Mesenchymal stem cell (in vitro differentiated cells and primary cell): ENCODE data around the gene ZBTB7C.

Experiments
- DNase-seq: peaks from one replicate; pipeline ENCODE4 v3.0.0-alpha.2; 2013
- H2AFZ ChIP-seq: one replicate; pipeline ENCODE4 v1.6.1; 2013; ENCODE audit warnings: low read depth, mild to moderate bottlenecking, control low read depth, inconsistent platforms, low read length, moderate library complexity
- H2AK5ac ChIP-seq: 2 replicates; pipeline ENCODE4 v1.6.1; 2013; ENCODE audit warnings: low read length, moderate library complexity, mild to moderate bottlenecking, inconsistent platforms; ENCODE audit not compliant: severe bottlenecking
- H2BK120ac ChIP-seq: one replicate; pipeline ENCODE4 v1.6.1; 2013; ENCODE audit warnings: low read depth, mild to moderate bottlenecking, inconsistent platforms, low read length, moderate library complexity
- H2BK12ac ChIP-seq, 2 experiments: one replicate each; pipeline ENCODE4 v1.6.1; 2013; ENCODE audit warnings: inconsistent platforms in 2 of 2, low read length in 2 of 2, mild to moderate bottlenecking in 2 of 2, moderate library complexity in 2 of 2, control low read depth in 1 of 2
- H2BK15ac ChIP-seq: one replicate; pipeline ENCODE4 v1.6.1; 2013; ENCODE audit warnings: mild to moderate bottlenecking, low read depth, inconsistent platforms; ENCODE audit not compliant: poor library complexity, severe bottlenecking
- H2BK5ac ChIP-seq: 2 replicates; pipeline ENCODE4 v1.6.1; 2013; ENCODE audit warnings: low read depth, mild to moderate bottlenecking, low read length, control low read depth, inconsistent platforms; ENCODE audit not compliant: poor library complexity, severe bottlenecking
- H3K14ac ChIP-seq, 2 experiments: one replicate each; pipeline ENCODE4 v1.6.1; 2013; ENCODE audit warnings: inconsistent platforms in 2 of 2, low read length in 2 of 2, control low read depth in 1 of 2, mild to moderate bottlenecking in 1 of 2, moderate library complexity in 1 of 2
- H3K18ac ChIP-seq, 2 experiments: one replicate each; pipeline ENCODE4 v1.6.1; 2013; ENCODE audit warnings: inconsistent platforms in 2 of 2, low read length in 2 of 2, control low read depth in 1 of 2, low read depth in 1 of 2, mild to moderate bottlenecking in 1 of 2
- H3K23ac ChIP-seq, 2 experiments: one replicate each; pipeline ENCODE4 v1.6.1; 2013; ENCODE audit warnings: inconsistent platforms in 2 of 2, low read length in 2 of 2, mild to moderate bottlenecking in 2 of 2, moderate library complexity in 2 of 2, control low read depth in 1 of 2
- H3K27ac ChIP-seq: 2 replicates; pipeline ENCODE4 v1.5.1; 2013; ENCODE audit warnings: mild to moderate bottlenecking, moderate library complexity, low read length, control low read depth, inconsistent platforms; ENCODE audit not compliant: poor library complexity, severe bottlenecking
- H3K27me3 ChIP-seq, 2 experiments: 2 replicates each; pipeline versions ENCODE4 v1.6.1 to v1.7.0; 2013; ENCODE audit warnings: low read length in 2 of 2, mild to moderate bottlenecking in 2 of 2, moderate library complexity in 2 of 2, control low read depth in 1 of 2, inconsistent platforms in 1 of 2; ENCODE audit not compliant: control insufficient read depth in 1 of 2, insufficient read depth in 1 of 2
- H3K36me3 ChIP-seq, 2 experiments: 2 replicates each; pipeline versions ENCODE4 v1.6.1 to v1.7.0; 2013; ENCODE audit warnings: low read length in 2 of 2, control low read depth in 1 of 2, inconsistent platforms in 1 of 2, low read depth in 1 of 2, mild to moderate bottlenecking in 1 of 2; ENCODE audit not compliant: insufficient read depth in 2 of 2, control insufficient read depth in 1 of 2
- H3K4ac ChIP-seq, 2 experiments: one replicate each; pipeline ENCODE4 v1.6.1; 2013; ENCODE audit warnings: inconsistent platforms in 2 of 2, low read length in 2 of 2, mild to moderate bottlenecking in 2 of 2, moderate library complexity in 2 of 2, control low read depth in 1 of 2, low read depth in 1 of 2
- H3K4me1 ChIP-seq: 2 replicates; pipeline ENCODE4 v1.6.1; 2013; ENCODE audit warnings: low read depth, low read length, control low read depth; ENCODE audit not compliant: control insufficient read depth, insufficient read depth
- H3K4me2 ChIP-seq: 2 replicates; pipeline ENCODE4 v1.6.1; 2013; ENCODE audit warnings: low read length, mild to moderate bottlenecking, inconsistent platforms; ENCODE audit not compliant: poor library complexity, severe bottlenecking
- H3K4me3 ChIP-seq, 2 experiments: 2 replicates each; pipeline versions ENCODE4 v1.5.1 to v1.7.0; 2013; ENCODE audit warnings: low read length in 2 of 2, mild to moderate bottlenecking in 2 of 2, control low read depth in 1 of 2, low read depth in 1 of 2; ENCODE audit not compliant: insufficient read depth in 1 of 2
- H3K79me1 ChIP-seq: replicated peaks from 2 replicates; pipeline ENCODE4 v1.6.1; 2013; ENCODE audit warnings: mild to moderate bottlenecking, control low read depth, low read length, inconsistent platforms; ENCODE audit not compliant: poor library complexity, severe bottlenecking
- H3K9ac ChIP-seq: 2 replicates; pipeline ENCODE4 v1.7.0; 2013; ENCODE audit warnings: mild to moderate bottlenecking, low read length, moderate library complexity
- H3K9me3 ChIP-seq: 2 replicates; pipeline ENCODE4 v1.7.0; 2013; ENCODE audit warnings: mild to moderate bottlenecking, low read length; ENCODE audit not compliant: control insufficient read depth
- H4K8ac ChIP-seq: one replicate; pipeline ENCODE4 v1.6.1; 2013; ENCODE audit warnings: inconsistent platforms, mild to moderate bottlenecking, low read length, moderate library complexity
- H4K91ac ChIP-seq: one replicate; pipeline ENCODE4 v1.6.1; 2013; ENCODE audit warnings: mild to moderate bottlenecking, low read length, inconsistent platforms
- WGBS: methylation state at CpG from one replicate; pipeline ENCODE4 v1.1.7; 2013; ENCODE audit warnings: mixed read lengths; 5-methylcytosine and 5-hydroxymethylcytosine counted together

The ZBTB7C gene

DNA sequence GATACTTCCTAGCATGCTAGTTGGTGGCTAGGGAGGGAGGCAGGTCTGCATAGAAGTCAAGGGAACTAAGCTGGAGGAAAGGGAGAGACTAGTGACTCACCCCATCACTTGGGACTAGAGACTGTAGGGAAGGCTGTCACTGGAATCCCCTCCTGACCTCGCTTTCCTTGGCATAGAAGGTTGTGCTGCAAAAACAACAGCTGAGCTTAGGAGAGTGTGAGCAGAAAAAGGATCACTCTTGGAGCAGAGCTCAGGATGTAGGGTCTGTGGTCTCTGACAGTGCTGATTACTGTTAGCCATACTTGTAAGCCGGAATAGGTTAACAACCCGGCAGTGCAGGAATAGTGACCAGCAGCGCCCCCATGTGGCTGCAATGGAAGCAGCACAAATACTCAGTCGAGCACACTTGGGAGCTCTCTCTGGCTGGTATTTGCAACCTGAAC lies 411.8 kb downstream of the ZBTB7C start:
- H3K18ac ChIP-seq, result no peak overlapping the region
- H3K14ac ChIP-seq, result no peak overlapping the region
- no peaks in the 10 kb centered on the region for H3K79me1 ChIP-seq
- H3K9me3 ChIP-seq, result no peaks in the 10 kb centered on the region
- no peak overlapping the region for H3K4me2 ChIP-seq
- no peak overlapping the region for H3K27ac ChIP-seq
- H3K9ac ChIP-seq, result no peak overlapping the region
- H3K4me1 ChIP-seq, result no peaks in the 10 kb centered on the region
- no peak overlapping the region for H2BK15ac ChIP-seq
- WGBS, result 48% methylated on average over 5 of the region's 5 CpGs
- H2AK5ac ChIP-seq, result no peak overlapping the region
- no peak overlapping the region for H2BK5ac ChIP-seq
- H4K91ac ChIP-seq, result no peak overlapping the region
- DNase-seq, result no peak
- H3K4me3 ChIP-seq, result no peak overlapping the region
- no peak overlapping the region for H3K23ac ChIP-seq
- H2AFZ ChIP-seq, result no peak overlapping the region
- no peak overlapping the region for H2BK12ac ChIP-seq
- no peak overlapping the region for H2BK120ac ChIP-seq
- H3K4ac ChIP-seq, result no peak overlapping the region
- H4K8ac ChIP-seq, result no peak overlapping the region
- H3K36me3 ChIP-seq, result no peaks in the 10 kb centered on the region
- peaks cover 0 to 3% of the 10 kb centered on the region in 2 experiments for H3K27me3 ChIP-seq

DNA sequence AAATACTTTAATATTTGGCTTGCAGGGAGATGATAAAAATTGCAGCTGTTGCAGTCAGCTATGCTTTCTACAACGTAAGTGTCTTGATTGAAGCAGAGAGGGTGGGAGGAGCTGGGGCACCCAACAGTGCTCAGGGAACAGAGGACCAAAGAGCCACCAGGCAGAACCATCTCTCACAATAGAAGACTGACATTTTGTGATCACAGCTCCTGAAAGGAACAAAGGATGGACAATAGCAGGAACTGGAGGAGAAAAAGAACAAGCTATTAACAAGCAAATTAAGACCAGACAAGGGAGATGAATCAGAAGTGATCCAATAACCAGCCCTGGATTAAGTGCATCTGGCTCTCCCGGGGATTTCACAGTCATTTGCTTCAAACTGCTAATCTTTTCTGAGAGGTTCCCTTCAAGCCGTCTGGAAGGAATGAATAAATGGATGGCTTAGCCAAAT lies 413.1 kb downstream of the ZBTB7C start:
- Histone ChIP-seq H2AFZ (no peak overlapping the region), H2BK5ac (no peak overlapping the region), H2BK15ac (no peak overlapping the region), H3K18ac (no peak overlapping the region), H2BK120ac (no peak overlapping the region), H3K4me2 (no peak overlapping the region), H3K36me3 (no peaks in the 10 kb centered on the region), H3K27ac (no peak overlapping the region), H4K91ac (no peak overlapping the region), H4K8ac (no peak overlapping the region), H2AK5ac (no peak overlapping the region), H3K9ac (peak overlapping the region; percentile 40), H3K4me1 (no peaks in the 10 kb centered on the region), H3K79me1 (no peaks in the 10 kb centered on the region), H3K23ac (no peak overlapping the region), H3K9me3 (no peaks in the 10 kb centered on the region), H2BK12ac (no peak overlapping the region), H3K4me3 (peak overlapping the region in 1 of 2 experiments; percentile 46), H3K27me3 (peaks cover 0 to 8% of the 10 kb centered on the region in 2 experiments), H3K4ac (no peak overlapping the region), H3K14ac (no peak overlapping the region)
- 65% methylated on average over 3 of the region's 3 CpGs for WGBS
- DNase-seq, result no peak

GRCh38 chr18:47995654-47996053 lies 413.5 kb downstream of the ZBTB7C start:
- Histone ChIP-seq H3K4me2 (no peak overlapping the region), H2BK15ac (no peak overlapping the region), H2AK5ac (no peak overlapping the region), H3K9me3 (no peaks in the 10 kb centered on the region), H4K91ac (no peak overlapping the region), H2AFZ (no peak overlapping the region), H3K9ac (peak overlapping the region; percentile 40), H2BK5ac (no peak overlapping the region), H3K36me3 (no peaks in the 10 kb centered on the region), H3K4me1 (no peaks in the 10 kb centered on the region), H3K4ac (no peak overlapping the region), H3K14ac (no peak overlapping the region), H3K23ac (no peak overlapping the region), H3K18ac (no peak overlapping the region), H3K4me3 (peak overlapping the region in 1 of 2 experiments; percentile 46), H4K8ac (no peak overlapping the region), H3K79me1 (no peaks in the 10 kb centered on the region), H2BK120ac (no peak overlapping the region), H3K27ac (no peak overlapping the region), H3K27me3 (peaks cover 0 to 12% of the 10 kb centered on the region in 2 experiments), H2BK12ac (no peak overlapping the region)
- DNase-seq, result no peak
- WGBS, result 75% methylated on average over 2 of the region's 3 CpGs

- Histone ChIP-seq H3K23ac (no peak overlapping the region), H2AK5ac (no peak overlapping the region), H3K4me2 (no peak overlapping the region), H2BK12ac (no peak overlapping the region), H3K9me3 (no peaks in the 10 kb centered on the region), H3K79me1 (no peaks in the 10 kb centered on the region), H3K4me1 (peaks cover 2% of the 10 kb centered on the region), H3K4ac (no peak overlapping the region), H3K27me3 (peaks cover 0 to 27% of the 10 kb centered on the region in 2 experiments), H3K36me3 (no peaks in the 10 kb centered on the region), H4K8ac (no peak overlapping the region), H3K18ac (no peak overlapping the region), H3K4me3 (no peak overlapping the region), H2BK120ac (no peak overlapping the region), H2AFZ (no peak overlapping the region), H3K27ac (no peak overlapping the region), H2BK5ac (no peak overlapping the region), H4K91ac (no peak overlapping the region), H2BK15ac (no peak overlapping the region), H3K9ac (no peak overlapping the region), H3K14ac (no peak overlapping the region)
- 100% methylated on average over 1 of the region's 1 CpG for WGBS
- DNase-seq, result no peak
These were observed 415.8 kb downstream of the ZBTB7C start for GRCh38 chr18:47993409-47993808.
